ENCODE results near the gene CDC14A.
"Not testable (repeated sequence)": the region's sequence is repeated elsewhere in the genome, so short reads cannot be mapped to it uniquely, and the experiment has no call there.

DNA sequence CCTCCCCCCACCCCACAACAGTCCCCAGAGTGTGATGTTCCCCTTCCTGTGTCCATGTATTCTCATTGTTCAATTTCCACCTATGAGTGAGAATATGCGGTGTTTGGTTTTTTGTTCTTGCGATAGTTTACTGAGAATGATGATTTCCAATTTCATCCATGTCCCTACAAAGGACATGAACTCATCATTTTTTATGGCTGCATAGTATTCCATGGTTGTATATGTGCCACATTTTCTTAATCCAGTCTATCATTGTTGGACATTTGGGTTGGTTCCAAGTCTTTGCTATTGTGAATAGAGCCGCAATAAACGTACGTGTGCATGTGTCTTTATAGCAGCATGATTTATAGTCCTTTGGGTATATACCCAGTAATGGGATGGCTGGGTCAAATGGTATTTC lies 21.6 kb downstream of the CDC14A start:
- TF ChIP-seq POLR2A, CTCF (IDR thresholded peaks at IDR 0.05): not testable (repeated sequence)

Measured in adrenal gland (tissue), 5 donors.